T-helper 9 cell (primary cell): Measurements from ENCODE around the gene ERC2.

Experiments
- DNase-seq: peaks from one replicate; pipeline ENCODE4 v3.0.0-alpha.2; 2020

The ERC2 gene

DNA sequence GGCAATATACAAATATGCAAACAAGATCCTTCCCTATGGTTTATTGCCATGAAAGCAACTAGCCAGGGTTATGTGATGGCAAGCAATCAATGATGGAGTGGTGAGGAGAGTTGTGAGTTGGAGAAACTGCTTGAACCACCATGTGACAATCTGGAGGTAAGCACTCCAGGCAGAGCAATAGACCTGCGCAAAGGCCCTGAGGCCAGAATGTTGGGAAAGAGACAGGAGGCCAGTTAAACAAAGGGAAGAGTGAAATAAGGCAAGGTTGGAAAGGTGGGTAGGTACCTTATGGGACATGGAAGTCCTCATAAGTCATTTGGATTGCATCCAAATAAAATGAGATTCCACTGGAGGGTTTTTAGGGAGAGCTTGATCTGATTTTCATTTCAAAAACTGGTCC, 901.1 kb downstream of the ERC2 start:
- no peak for DNase-seq

- no peak for DNase-seq
Measured at GRCh38 chr3:55565521-55565920, 902.7 kb downstream of the ERC2 start.

- no peak for DNase-seq
Measured at GRCh38 chr3:55564726-55565125, 903.5 kb downstream of the ERC2 start.

DNA sequence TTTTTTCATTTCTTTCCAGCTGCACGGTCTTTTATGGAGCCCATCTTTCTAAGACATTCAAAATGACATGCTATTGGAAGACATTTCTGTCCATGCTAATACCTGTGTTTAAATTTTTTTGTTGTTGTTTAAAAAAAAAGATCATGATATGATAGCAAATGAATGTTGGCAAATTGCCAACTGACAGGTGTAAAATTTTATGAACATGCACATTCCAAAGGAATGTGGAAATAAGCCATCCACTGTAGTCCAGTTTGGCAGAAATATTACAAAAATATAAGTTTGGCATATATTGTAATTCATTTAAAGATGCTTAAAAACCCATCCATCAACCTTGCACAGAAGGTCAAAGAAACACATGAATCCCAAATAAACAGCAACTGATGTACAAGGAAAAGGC, 905.6 kb downstream of the ERC2 start:
- no peak for DNase-seq

DNA sequence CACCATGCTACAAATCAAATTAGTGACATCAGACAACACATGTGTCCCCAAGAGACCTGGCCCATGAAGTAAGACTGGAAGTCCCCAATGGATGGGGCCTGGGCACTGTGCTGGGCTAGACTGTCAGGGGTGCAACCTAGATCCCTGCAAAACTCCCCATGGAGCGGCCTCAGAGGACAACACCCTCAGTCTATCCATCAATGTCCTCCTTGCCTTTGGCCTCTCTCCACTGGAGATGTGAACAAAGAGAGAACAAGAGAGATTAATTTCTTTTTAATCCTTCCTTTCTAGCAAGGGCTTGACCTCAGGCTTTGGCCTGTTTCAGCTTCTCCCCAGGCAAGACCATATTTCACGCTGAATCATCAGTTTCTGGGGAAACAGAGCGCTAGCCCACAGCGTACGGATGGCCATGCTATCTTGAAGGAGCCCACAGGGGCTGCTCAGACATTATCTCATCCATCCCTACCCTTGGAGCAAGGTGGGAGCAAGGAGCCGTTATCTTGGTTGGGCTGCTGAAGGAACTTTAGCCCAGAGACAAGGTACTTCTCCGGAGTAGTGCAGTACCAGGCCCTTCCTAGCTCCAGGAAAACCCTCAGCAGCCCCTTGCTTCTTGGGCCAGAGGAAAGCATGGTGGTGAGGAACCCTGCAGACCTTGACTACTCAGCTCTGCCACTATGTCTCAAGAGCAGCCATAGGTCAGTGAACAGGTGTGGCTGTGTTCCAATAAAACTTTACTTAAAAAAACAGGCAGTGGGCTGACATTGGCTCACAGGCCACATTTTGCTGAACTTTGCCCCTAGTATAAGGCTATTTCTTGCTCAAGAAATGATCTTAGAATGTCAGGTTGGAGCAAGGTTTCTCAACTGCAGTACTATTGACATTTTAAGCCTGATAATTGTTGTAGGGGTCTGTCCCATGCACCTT, 908.5 kb downstream of the ERC2 start:
- DNase-seq, result no peak

GRCh38 chr3:55558316-55558715, 910.0 kb downstream of the ERC2 start:
- no peak for DNase-seq

GRCh38 chr3:55557549-55557948, 910.7 kb downstream of the ERC2 start:
- no peak for DNase-seq

DNA sequence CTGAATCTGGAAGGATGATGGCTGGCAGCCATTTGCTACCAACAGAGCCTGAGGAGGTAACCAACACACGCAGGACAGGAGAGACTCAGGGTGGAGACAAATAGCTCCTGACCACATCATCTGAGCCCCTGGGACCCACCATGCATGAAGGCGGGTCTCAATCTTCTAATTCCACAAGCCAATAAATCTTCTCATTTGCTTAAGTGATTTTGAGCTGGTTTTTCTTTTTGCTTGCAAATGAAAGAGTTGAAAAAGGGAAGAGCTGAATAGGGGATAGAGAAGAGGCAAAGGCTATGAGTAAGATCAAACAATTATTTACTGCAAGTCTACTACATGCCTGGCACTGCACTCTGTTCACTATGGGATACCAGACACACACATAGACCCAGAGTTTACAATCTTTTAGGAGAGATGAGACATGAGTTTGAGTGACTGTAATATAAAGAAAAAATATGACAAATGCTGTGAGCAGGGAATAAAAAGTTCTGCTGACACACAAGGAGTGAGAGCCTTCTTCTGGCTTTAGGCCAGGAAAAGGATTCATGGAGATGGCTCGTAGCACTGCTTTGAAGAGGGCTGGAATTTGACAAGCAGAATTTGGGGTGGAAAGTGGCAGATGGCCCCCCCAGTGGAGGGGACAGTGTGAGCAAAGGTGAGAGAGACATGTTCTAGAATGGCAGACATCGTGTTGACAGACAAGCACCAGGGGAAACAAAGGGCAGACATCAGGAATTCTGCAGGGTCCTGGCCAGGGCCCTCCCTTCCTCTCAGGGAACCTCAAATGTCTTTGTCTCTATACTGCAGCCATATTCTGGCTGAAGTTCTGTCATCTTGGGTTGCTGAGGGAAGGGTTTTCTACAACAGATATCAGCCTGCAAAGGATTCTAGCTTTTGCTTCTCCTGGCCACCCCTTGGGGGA, 911.4 kb downstream of the ERC2 start:
- DNase-seq, result no peak

GRCh38 chr3:55555873-55556618, 912.2 kb downstream of the ERC2 start:
- no peak for DNase-seq

DNA sequence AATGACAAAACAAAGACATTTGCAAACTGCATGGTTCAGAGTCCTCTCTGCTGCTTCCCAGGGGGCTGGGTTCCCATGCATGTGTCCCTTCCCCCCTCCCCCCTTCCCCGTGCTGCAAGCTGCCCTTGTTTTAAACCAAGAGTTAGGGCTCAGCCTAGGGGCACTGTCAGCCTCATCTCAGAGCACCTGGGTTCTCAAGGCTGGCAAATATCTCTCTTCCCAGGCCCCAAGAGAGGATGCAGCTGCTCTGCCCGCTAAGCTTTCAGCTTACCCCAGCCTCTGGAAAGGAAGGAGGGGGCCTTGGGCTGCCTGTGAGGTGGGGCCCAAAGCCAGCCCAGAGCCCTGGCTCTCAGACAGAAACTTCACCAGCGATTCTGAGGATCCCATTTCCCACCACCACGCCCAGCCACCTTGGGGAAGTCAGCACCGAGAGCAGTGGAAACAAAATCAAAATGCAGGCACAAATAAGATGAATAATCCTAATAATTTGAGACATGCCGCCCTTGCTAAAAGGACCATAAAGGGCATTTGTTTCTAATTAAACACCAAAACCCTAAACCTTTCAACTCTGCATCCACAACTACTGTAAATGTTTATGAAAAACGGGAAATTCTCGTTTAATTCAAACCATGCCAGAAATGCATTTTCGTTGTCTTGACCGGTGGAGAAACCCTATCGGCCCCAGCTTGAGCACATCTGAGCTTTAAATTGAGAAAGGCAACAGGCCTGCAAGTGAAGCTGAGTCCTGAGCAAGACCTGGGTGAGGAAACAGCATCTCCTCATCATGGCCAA, 913.4 kb downstream of the ERC2 start:
- no peak for DNase-seq

DNA sequence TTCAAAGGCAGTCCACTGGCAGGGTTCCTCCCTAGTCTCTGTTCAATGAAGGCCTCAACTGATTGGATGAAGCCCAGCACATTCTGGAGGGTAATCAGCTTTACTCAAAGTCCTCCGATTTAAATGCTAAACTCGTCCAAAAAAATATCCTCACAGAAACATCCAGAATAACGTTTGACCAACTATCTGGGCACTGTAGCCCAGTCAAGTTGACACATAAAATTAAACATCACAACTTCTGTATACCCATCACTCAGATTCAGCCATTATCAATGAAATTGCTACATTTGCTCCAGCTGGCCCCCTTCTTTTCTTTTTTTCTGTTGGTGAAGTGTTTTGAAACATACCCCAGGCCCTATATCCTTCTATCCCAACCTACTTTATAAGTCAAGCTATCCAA, 916.6 kb downstream of the ERC2 start:
- DNase-seq, result no peak

- DNase-seq, result no peak
Measured at GRCh38 chr3:55549177-55549576, 919.1 kb downstream of the ERC2 start.

GRCh38 chr3:55546866-55547669, 921.2 kb downstream of the ERC2 start:
- DNase-seq, result no peak

DNA sequence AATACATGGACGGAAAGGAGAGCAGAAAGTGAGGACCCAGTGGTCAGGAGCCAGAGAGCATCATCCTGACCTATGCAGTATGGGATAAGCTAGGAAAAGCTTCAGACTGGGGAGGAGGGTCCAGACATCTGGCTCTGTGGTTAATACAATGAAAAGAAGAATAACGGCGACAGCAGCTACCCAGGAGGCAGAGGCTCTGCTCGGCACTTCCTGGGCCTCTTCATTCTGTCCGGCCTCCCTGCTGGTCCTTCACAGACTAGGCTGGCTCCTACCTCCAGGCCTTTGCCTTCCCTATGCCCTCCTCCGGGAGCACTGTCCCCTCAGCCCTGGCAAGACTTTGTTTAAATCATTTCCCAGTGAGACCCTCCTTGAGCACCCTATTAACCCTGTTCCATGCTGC, 922.3 kb downstream of the ERC2 start:
- DNase-seq, result no peak

DNA sequence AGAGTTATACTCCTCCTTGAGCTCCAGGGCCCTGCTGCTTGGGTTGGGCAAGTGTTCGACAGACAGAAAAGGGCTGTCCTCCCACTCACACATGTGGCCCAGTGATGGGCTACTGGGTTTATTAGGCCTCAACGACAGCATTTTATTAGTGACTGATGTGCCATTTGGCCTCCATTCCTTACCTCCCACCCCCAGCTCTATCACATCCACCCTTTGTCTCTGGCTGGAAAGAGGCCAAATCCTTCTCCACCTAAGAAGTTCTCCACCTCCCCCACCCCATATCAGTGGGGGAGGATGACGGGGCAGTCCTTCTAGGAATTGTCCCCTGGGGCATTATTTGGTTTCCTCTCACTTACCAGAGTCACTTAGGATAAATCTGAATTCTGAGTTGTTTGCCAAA, 924.0 kb downstream of the ERC2 start:
- DNase-seq, result no peak

DNA sequence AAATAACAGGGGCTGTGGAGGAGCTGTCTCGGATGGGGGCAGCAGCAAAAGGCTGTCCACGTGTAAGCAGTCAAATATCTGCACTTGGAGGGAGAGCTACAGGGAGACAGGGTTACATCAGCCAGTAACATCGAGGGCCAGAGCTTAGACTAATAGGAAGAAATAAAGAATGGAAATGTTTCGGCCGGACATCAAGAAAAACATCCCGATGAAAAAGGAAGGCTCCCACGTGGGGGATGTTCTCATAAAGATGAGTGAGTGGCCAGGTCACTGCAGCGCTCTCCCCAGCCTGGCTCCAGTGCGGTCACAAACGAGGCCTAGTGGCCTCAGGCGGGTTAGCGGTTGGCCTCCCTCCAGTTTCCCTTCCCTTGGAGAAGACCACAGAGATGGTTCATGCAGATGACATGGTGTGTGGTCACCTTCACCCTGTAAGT, 925.1 kb downstream of the ERC2 start:
- DNase-seq, result no peak

- DNase-seq, result no peak
Measured at GRCh38 chr3:55541456-55541855, 926.8 kb downstream of the ERC2 start.

- no peak for DNase-seq
Measured at GRCh38 chr3:55541016-55541415, 927.3 kb downstream of the ERC2 start.

GRCh38 chr3:55540579-55540978, 927.7 kb downstream of the ERC2 start:
- DNase-seq, result no peak

DNA sequence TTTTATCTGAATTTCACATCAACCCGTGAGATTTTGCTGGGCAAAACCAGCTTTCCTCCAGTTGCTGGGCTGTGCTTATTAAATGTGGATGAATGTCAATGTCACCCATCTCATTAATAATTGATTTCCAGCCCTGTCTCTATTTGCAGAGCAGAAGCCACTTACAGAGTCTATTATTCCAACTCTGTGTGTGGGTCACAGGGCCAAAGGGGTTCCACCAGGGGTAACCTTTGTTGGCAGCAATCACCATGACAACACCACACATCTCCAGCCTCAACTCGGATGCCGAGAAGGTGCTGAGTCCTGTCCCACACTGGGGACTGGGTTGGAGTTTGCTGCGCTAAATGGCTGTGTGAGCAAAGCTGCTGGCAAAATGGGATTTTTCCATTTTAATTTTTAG, 930.1 kb downstream of the ERC2 start:
- no peak for DNase-seq

GRCh38 chr3:55537563-55537962, 930.7 kb downstream of the ERC2 start:
- DNase-seq, result no peak
